Measurements from ENCODE around the gene CDNF. TPM values are rescaled to one million over a fixed set of nuclear protein-coding genes. Genes with fewer than 3 reads are reported as not detected.

CDNF gene
- total RNA-seq, 6 donors from 2014 or later = 0.89 to 34.6 (median 1.7) TPM

DNA sequence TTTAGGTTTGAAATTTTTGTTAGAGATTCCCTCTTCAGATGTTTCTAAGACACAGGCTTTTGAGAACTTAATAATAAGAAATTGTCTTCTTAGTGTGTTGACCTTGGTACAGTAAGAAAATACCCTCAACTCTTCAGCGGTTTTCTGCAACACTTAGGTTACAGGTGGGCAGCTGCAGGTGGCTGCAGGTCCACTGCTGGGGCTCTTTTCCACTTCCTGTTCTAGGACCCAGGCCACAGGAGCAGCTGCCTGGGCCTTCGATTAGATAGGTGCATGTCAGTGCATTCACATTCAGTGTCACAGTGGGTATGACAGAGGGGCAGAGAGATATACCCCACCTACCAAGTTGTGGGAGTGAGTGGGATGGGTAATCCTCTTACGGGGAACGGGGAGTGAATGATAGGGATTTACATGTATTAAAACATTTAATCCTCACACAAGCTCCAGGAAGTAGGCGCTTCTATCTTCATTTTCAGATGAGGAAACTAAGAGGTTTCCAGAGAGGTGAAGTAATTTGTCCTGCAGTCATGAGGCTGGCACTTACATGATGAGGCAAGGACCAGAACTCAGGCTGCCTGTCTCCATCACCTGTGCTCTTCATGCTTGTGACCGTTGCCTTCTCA is 20.6 kb upstream of the CDNF start:
- Histone ChIP-seq H3K36me3 (peaks cover 0 to 52% (median 14%) of the 10 kb centered on the region in 4 donors), H3K9me3 (no peaks in the 10 kb centered on the region), H3K4me1 (no peaks in the 10 kb centered on the region), H3K27me3 (no peaks in the 10 kb centered on the region), H3K4me3 (no peak overlapping the region), H3K27ac (no peak overlapping the region)
- TF ChIP-seq POLR2AphosphoS5 (IDR thresholded peaks at IDR 0.05) (no peak), POLR2A (IDR thresholded peaks at IDR 0.05) (no peak), CTCF (IDR thresholded peaks at IDR 0.05) (no peak), EP300 (IDR thresholded peaks at IDR 0.05) (no peak)
- 86 to 97% methylated on average over 6 of the region's 6 CpGs for WGBS, 2 donors
- DNase-seq (no peak), ATAC-seq (ENCODE audit: low FRiP score in 2 of 2) (no peak)

- 92% methylated on average over 1 of the region's 1 CpG for WGBS, 2 donors
- Histone ChIP-seq H3K36me3 (peaks cover 0 to 58% (median 8%) of the 10 kb centered on the region in 4 donors), H3K27me3 (no peaks in the 10 kb centered on the region), H3K27ac (no peak overlapping the region), H3K9me3 (no peaks in the 10 kb centered on the region), H3K4me3 (no peak overlapping the region), H3K4me1 (no peaks in the 10 kb centered on the region)
- DNase-seq (no peak), ATAC-seq (ENCODE audit: low FRiP score in 2 of 2) (no peak)
- TF ChIP-seq CTCF (IDR thresholded peaks at IDR 0.05) (no peak), EP300 (IDR thresholded peaks at IDR 0.05) (no peak), POLR2A (IDR thresholded peaks at IDR 0.05) (no peak), POLR2AphosphoS5 (IDR thresholded peaks at IDR 0.05) (no peak)
Measured at GRCh38 chr10:14855453-14855852, 17.6 kb upstream of the CDNF start.

GRCh38 chr10:14852236-14852635 is 14.4 kb upstream of the CDNF start:
- Histone ChIP-seq H3K36me3 (peaks cover 0 to 62% (median 7%) of the 10 kb centered on the region in 4 donors), H3K27ac (no peak overlapping the region), H3K4me3 (no peak overlapping the region), H3K9me3 (no peaks in the 10 kb centered on the region), H3K27me3 (no peaks in the 10 kb centered on the region), H3K4me1 (no peaks in the 10 kb centered on the region)
- WGBS, 2 donors = 89 to 92% methylated on average over 3 of the region's 3 CpGs
- TF ChIP-seq EP300 (IDR thresholded peaks at IDR 0.05) = no peak
- no peak for TF ChIP-seq POLR2A (IDR thresholded peaks at IDR 0.05)
- TF ChIP-seq POLR2AphosphoS5 (IDR thresholded peaks at IDR 0.05) = no peak
- no peak for TF ChIP-seq CTCF (IDR thresholded peaks at IDR 0.05)
- no peak for DNase-seq
- no peak for ATAC-seq (ENCODE audit: low FRiP score in 2 of 2)

DNA sequence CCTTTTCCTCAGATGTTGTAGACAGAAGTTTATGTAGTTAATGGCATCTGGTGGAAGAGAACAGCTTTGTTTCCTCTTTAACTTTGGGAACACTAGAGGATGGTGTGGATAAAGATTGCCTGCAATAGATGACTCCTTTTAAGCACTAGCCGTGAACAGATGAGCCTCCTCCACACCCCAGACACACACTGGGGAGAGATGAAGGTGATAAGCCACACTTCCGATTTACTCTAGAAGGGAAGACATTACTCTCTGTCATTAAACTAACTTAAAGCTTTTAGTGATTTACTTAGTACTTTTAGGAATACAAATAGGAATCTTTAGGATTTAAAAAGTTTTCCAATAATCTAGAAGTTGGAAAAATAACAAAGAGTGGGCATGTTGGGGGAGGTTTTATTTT is 7.1 kb upstream of the CDNF start:
- TF ChIP-seq CTCF (IDR thresholded peaks at IDR 0.05) (no peak), POLR2AphosphoS5 (IDR thresholded peaks at IDR 0.05) (no peak)
- H3K36me3 ChIP-seq = peaks cover 5 to 69% (median 28%) of the 10 kb centered on the region in 4 donors
- no peak overlapping the region for H3K4me3 ChIP-seq
- ATAC-seq (ENCODE audit: low FRiP score in 2 of 2) (no peak), DNase-seq (no peak)
- H3K9me3 ChIP-seq = no peaks in the 10 kb centered on the region
- no peaks in the 10 kb centered on the region for H3K27me3 ChIP-seq
- H3K27ac ChIP-seq = no peak overlapping the region
- 76 to 80% methylated on average over 2 of the region's 2 CpGs for WGBS, 2 donors
- peaks cover 0 to 2% (median 0%) of the 10 kb centered on the region in 4 donors for H3K4me1 ChIP-seq
